GM12864 (cell line): ENCODE results near the gene SHC3.

Experiments used
- DNase-seq: peaks from one replicate; pipeline ENCODE4 v3.0.0-alpha.2; 2011; ENCODE audit warnings: low read depth
- H3K4me3 ChIP-seq: 2 replicates; pipeline ENCODE4 v1.5.1; 2011; ENCODE audit warnings: mild to moderate bottlenecking, low read depth, low read length, control low read depth
- TF ChIP-seq, protein P1 (sequence below): IDR thresholded peaks from 2 replicates; pipeline ENCODE4 v1.5.1; 2011; ENCODE audit warnings: low read depth, mild to moderate bottlenecking, moderate library complexity, low read length, control low read depth, inconsistent platforms; ENCODE audit errors: missing control alignments

The SHC3 gene

DNA sequence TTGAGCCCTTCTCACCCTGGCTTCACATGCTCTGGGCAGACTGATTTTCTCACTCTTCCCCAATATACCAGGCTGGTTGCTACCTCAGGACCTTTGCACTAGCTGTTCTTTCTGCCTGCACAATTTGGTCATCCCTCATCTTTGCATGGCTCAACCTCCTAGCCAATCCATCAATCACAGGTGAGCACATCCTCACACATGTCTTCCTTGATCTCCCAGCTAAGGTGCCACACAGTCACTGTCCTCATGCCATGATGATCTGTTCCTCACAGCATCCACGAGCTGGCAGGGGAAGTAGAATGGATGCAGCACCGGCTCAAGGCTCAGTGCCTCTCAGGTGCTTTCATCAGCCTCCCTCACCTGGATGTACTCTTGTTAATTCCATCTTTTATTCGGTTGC lies 218.0 kb downstream of the SHC3 start:
- DNase-seq, result no peak
- H3K4me3 ChIP-seq, result no peak overlapping the region
- TF ChIP-seq, protein P1, sequence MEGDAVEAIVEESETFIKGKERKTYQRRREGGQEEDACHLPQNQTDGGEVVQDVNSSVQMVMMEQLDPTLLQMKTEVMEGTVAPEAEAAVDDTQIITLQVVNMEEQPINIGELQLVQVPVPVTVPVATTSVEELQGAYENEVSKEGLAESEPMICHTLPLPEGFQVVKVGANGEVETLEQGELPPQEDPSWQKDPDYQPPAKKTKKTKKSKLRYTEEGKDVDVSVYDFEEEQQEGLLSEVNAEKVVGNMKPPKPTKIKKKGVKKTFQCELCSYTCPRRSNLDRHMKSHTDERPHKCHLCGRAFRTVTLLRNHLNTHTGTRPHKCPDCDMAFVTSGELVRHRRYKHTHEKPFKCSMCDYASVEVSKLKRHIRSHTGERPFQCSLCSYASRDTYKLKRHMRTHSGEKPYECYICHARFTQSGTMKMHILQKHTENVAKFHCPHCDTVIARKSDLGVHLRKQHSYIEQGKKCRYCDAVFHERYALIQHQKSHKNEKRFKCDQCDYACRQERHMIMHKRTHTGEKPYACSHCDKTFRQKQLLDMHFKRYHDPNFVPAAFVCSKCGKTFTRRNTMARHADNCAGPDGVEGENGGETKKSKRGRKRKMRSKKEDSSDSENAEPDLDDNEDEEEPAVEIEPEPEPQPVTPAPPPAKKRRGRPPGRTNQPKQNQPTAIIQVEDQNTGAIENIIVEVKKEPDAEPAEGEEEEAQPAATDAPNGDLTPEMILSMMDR, result no peak

- H3K4me3 ChIP-seq, result no peak overlapping the region
- DNase-seq, result no peak
- TF ChIP-seq, protein P1, result no peak
Observed at GRCh38 chr9:88959727-88960469, 218.7 kb downstream of the SHC3 start.

- no peak overlapping the region for H3K4me3 ChIP-seq
- TF ChIP-seq, protein P1, result no peak
- DNase-seq, result no peak
Observed at GRCh38 chr9:88957526-88957925, 221.1 kb downstream of the SHC3 start.
